ENCODE results near the gene MT1G.
"Not testable (repeated sequence)": the region's sequence is repeated elsewhere in the genome, so short reads cannot be mapped to it uniquely, and the experiment has no call there.

The MT1G gene

GRCh38 chr16:56669005-56669839 lies 1.4 kb upstream of the MT1G start, which contains the start of gene MT1H:
Gene MT1H, plus strand, starts transcription at chr16:56669814. Its CDS starts 71 bp downstream, at chr16:56669885.
- ATAC-seq (replicated peaks): no peak
- Mint-ChIP-seq H3K27me3 (peaks cover 44 to 95% of the 10 kb centered on the region in 2 donors), H3K4me1 (ENCODE audit: low read depth in 2 of 2) (peaks cover 10 to 13% of the 10 kb centered on the region in 2 donors), H3K27ac (no peak within 1 kb of the TSS), H3K4me3 (peak within 1 kb of the TSS; percentile 21 to 45), H3K9me3 (no peaks in the 10 kb centered on the region), H3K36me3 (ENCODE audit: insufficient read depth) (no peaks in the 10 kb centered on the region)
- DNase-seq: no peak

DNA sequence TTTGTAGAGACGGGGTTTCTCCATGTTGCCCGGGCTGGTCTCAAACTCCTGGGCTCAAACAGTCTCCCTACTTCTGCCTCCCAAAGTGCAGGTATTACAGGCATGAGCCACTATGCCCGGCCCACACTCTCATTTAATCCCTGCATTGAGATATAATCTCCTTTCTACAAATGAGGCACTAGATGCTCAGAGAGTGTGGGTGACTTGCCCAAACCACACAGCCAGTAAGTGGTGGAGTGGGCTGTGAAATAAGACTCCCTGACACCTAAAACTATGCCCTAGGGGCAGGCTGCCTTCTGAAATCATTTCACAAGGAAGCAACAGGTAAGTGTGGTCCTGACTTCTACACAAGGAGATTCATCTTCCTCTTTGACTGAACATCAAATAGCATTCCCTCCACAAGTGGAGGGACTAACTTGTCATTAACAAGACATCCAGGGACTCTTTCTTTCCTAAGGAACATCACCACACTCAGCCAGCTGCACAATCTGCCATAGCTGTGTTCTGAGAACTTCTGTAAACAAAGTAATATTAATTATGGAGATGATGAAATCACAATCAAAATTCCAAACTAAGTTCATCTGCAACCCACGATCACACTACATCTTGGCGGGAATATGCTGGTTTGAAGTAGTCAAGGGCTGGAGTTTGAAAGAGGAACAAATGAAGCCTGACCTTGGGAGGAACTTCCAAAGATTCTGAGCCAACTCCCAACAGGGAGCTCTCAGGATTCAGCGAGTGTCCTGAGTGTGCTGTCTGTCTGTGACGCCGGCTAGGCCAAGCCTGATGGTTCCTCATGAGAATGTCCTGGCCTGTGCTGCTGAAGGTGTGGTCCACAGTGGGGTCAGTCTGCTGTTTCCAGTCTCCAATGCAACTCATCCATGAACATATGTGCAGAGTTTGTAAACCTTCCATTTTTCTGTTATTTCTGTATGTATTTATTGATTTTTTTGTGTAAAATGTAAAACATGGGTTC lies 2.3 kb downstream of the MT1G start:
- H3K4me1 Mint-ChIP-seq (ENCODE audit: low read depth in 2 of 2): peaks cover 24 to 26% of the 10 kb centered on the region in 2 donors
- not testable (repeated sequence) for H3K27ac Mint-ChIP-seq; H3K4me3 Mint-ChIP-seq; H3K36me3 Mint-ChIP-seq (ENCODE audit: insufficient read depth); DNase-seq; H3K9me3 Mint-ChIP-seq; ATAC-seq (replicated peaks)
- H3K27me3 Mint-ChIP-seq: peaks cover 35 to 80% of the 10 kb centered on the region in 2 donors

DNA sequence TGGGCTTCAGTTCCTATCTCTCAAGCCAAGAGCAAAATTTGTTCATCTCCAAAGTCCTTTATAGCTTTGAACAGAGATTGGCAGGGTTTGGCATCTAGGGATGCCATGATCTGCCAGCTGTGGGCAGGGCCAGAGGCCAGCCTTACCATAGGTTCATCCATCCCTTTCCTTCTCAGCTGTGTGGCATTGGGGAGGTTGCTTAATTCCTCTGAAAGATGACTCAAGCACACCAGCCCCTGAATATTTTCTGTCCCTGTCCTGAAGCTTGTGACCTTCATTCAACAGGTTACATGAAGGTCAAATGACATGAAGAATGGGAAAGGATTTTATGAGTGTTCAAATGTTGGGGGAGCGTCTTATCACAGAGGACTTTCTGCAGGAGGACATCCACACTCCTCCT lies 3.4 kb downstream of the MT1G start:
- Mint-ChIP-seq H3K4me1 (ENCODE audit: low read depth in 2 of 2) (peaks cover 21 to 23% of the 10 kb centered on the region in 2 donors), H3K27me3 (peaks cover 27 to 70% of the 10 kb centered on the region in 2 donors), H3K4me3 (no peak overlapping the region), H3K36me3 (ENCODE audit: insufficient read depth) (no peaks in the 10 kb centered on the region), H3K9me3 (no peaks in the 10 kb centered on the region), H3K27ac (no peak overlapping the region)
- ATAC-seq (replicated peaks) (no peak), DNase-seq (no peak)

GRCh38 chr16:56662357-56663354 lies 5.2 kb downstream of the MT1G start:
- peak; percentile 65 for ATAC-seq (replicated peaks)
- H3K27ac Mint-ChIP-seq: peak overlapping the region; percentile 78 to 80

DNA sequence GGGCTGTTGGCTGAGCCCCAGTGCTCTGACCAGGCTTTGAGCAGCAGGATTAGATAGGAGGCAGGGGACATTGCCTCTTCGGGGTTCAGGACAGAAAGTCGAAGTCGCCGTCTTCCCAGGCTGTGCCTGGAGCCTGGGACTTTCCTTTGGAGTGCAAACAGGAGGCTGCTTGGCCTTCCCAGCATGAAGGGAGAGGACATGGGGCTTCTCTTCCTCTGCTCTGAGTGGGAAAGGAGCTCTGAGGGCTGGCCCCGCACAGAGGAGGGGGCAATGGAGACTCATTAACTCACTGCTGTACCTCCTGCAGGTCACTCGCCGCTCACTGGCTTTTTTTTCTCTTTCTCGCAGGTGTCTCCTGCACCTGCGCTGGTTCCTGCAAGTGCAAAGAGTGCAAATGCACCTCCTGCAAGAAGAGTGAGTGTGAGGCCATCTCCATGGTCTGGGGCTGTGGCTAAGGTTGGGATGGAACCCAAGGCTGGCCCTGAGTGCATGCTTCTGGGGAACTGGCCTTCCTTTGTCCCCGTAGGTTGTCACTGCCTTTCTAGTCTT lies 9.5 kb downstream of the MT1G start:
- Mint-ChIP-seq H3K4me3 (peak overlapping the region; percentile 89 to 98), H3K36me3 (ENCODE audit: insufficient read depth) (peaks cover 9% of the 10 kb centered on the region), H3K27me3 (peaks cover 0 to 13% of the 10 kb centered on the region in 2 donors), H3K27ac (peak overlapping the region; percentile 90 to 94), H3K9me3 (no peaks in the 10 kb centered on the region), H3K4me1 (ENCODE audit: low read depth in 2 of 2) (peaks cover 21 to 23% of the 10 kb centered on the region in 2 donors)
- DNase-seq (no peak), ATAC-seq (replicated peaks) (no peak)

More at GRCh38 chr16:56662357-56663354, 5.2 kb downstream of the MT1G start:
- Mint-ChIP-seq H3K4me1 (ENCODE audit: low read depth in 2 of 2) (peaks cover 18 to 25% of the 10 kb centered on the region in 2 donors), H3K4me3 (peak overlapping the region; percentile 83 to 85), H3K9me3 (no peaks in the 10 kb centered on the region), H3K36me3 (ENCODE audit: insufficient read depth) (peaks cover 2% of the 10 kb centered on the region), H3K27me3 (peaks cover 9 to 51% of the 10 kb centered on the region in 2 donors)
- no peak for DNase-seq

DNA sequence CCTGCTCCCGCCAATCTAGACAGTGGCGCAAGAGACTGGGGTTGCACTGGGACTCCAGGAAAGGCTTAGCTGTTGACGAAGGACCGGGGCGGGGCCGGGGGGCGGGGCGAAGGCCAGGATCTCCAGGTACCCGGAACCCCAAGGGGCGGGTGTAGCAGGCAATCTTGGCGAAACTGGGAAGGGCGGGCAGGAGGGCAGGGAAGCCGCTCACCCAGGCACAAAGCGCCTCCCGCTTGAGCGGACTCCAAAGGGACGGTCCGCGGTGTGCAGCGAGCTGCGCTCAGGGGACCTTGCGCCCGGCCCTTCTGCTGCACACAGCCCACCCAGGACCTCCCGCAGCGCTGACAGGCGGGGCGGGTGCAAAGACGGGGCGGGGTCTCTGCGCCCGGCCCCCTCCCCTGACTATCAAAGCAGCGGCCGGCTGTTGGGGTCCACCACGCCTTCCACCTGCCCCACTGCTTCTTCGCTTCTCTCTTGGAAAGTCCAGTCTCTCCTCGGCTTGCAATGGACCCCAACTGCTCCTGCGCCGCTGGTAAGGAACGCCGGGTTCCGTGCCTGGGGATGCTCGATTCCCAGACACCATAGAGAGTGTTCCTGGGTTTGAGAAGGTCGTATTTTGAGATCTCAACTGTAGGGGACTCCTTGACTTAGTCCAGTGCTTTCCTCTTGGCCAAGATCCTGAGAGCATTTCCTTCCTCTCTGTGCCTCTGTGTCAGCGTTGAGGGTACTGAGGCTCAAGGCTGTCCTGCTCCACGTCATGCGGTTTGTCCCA lies 10.1 kb downstream of the MT1G start, which contains the start of gene MT1F:
TSS of gene MT1F (plus strand) at position 405 of the 772 bp plus-strand sequence. CDS start at position 505, 100 bp downstream.
- DNase-seq (peak; percentile 39 to 54 (median 45)), ATAC-seq (replicated peaks) (peak; percentile 84)
- Mint-ChIP-seq H3K27me3 (peaks cover 0 to 14% of the 10 kb centered on the region in 2 donors), H3K27ac (peak within 1 kb of the TSS; percentile 90 to 94), H3K4me1 (ENCODE audit: low read depth in 2 of 2) (peaks cover 18 to 20% of the 10 kb centered on the region in 2 donors), H3K9me3 (no peaks in the 10 kb centered on the region), H3K36me3 (ENCODE audit: insufficient read depth) (peaks cover 9% of the 10 kb centered on the region), H3K4me3 (peak within 1 kb of the TSS; percentile 89 to 98)

GRCh38 chr16:56653218-56653617 lies 14.6 kb downstream of the MT1G start:
- H3K27me3 Mint-ChIP-seq: peaks cover 0 to 46% of the 10 kb centered on the region in 2 donors
- H3K27ac Mint-ChIP-seq: no peak overlapping the region
- ATAC-seq (replicated peaks): no peak
- no peaks in the 10 kb centered on the region for H3K9me3 Mint-ChIP-seq
- no peak overlapping the region for H3K4me3 Mint-ChIP-seq
- H3K36me3 Mint-ChIP-seq (ENCODE audit: insufficient read depth): peaks cover 9% of the 10 kb centered on the region
- H3K4me1 Mint-ChIP-seq (ENCODE audit: low read depth in 2 of 2): peaks cover 5 to 8% of the 10 kb centered on the region in 2 donors
- no peak for DNase-seq

DNA sequence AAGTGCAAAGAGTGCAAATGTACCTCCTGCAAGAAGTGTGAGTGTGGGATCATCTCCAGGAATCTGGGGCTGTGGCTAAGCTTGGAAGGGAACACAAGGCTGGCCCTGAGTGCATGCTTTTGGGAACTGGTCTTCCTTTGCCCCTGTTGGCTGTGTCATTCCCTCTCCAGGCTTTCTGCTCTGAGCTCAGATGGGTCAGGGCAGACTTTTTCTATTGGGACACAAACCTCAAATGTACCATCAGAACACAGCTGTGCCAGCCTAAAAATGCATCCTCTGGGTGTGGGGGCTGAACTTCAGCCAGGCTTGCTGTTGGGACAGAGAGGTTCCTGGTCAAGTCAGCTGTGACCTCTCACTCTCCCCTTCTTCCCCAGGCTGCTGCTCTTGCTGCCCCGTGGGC lies 15.3 kb downstream of the MT1G start:
- H3K36me3 Mint-ChIP-seq (ENCODE audit: insufficient read depth): peaks cover 6% of the 10 kb centered on the region
- DNase-seq (no peak), ATAC-seq (replicated peaks) (no peak)
- H3K27ac Mint-ChIP-seq: no peak overlapping the region
- H3K27me3 Mint-ChIP-seq: peaks cover 0 to 50% of the 10 kb centered on the region in 2 donors
- H3K4me3 Mint-ChIP-seq: no peak overlapping the region
- H3K4me1 Mint-ChIP-seq (ENCODE audit: low read depth in 2 of 2): peaks cover 0 to 4% of the 10 kb centered on the region in 2 donors
- no peaks in the 10 kb centered on the region for H3K9me3 Mint-ChIP-seq

- no peak for ATAC-seq (replicated peaks)
- no peaks in the 10 kb centered on the region for H3K9me3 Mint-ChIP-seq
- no peaks in the 10 kb centered on the region for H3K4me1 Mint-ChIP-seq (ENCODE audit: low read depth in 2 of 2)
- H3K27me3 Mint-ChIP-seq: peaks cover 0 to 58% of the 10 kb centered on the region in 2 donors
- H3K36me3 Mint-ChIP-seq (ENCODE audit: insufficient read depth): no peaks in the 10 kb centered on the region
- no peak for DNase-seq
- H3K27ac Mint-ChIP-seq: no peak within 1 kb of the TSS
- H3K4me3 Mint-ChIP-seq: no peak within 1 kb of the TSS
Measured at GRCh38 chr16:56651586-56651985, 16.3 kb downstream of the MT1G start, which contains the start of gene MT1B. Gene MT1B, plus strand, starts transcription at chr16:56651886. Its CDS starts 68 bp downstream, at chr16:56651954.

GRCh38 chr16:56649820-56650219 lies 18.0 kb downstream of the MT1G start:
- Mint-ChIP-seq H3K36me3 (ENCODE audit: insufficient read depth) (no peaks in the 10 kb centered on the region), H3K4me3 (no peak overlapping the region), H3K27ac (no peak overlapping the region), H3K4me1 (ENCODE audit: low read depth in 2 of 2) (no peaks in the 10 kb centered on the region), H3K27me3 (peaks cover 0 to 58% of the 10 kb centered on the region in 2 donors), H3K9me3 (no peaks in the 10 kb centered on the region)
- ATAC-seq (replicated peaks): no peak
- no peak for DNase-seq

- H3K4me3 Mint-ChIP-seq: no peak overlapping the region
- no peak for DNase-seq
- no peak for ATAC-seq (replicated peaks)
- no peaks in the 10 kb centered on the region for H3K9me3 Mint-ChIP-seq
- no peak overlapping the region for H3K27ac Mint-ChIP-seq
- peaks cover 0 to 58% of the 10 kb centered on the region in 2 donors for H3K27me3 Mint-ChIP-seq
- peaks cover under 1% of the 10 kb centered on the region in 2 donors for H3K4me1 Mint-ChIP-seq (ENCODE audit: low read depth in 2 of 2)
- H3K36me3 Mint-ChIP-seq (ENCODE audit: insufficient read depth): no peaks in the 10 kb centered on the region
Measured at GRCh38 chr16:56649271-56649670, 18.6 kb downstream of the MT1G start.

Measured in effector memory CD8-positive, alpha-beta T cell (primary cell).